ENCODE results near the gene ZNF454.

The ZNF454 gene

DNA sequence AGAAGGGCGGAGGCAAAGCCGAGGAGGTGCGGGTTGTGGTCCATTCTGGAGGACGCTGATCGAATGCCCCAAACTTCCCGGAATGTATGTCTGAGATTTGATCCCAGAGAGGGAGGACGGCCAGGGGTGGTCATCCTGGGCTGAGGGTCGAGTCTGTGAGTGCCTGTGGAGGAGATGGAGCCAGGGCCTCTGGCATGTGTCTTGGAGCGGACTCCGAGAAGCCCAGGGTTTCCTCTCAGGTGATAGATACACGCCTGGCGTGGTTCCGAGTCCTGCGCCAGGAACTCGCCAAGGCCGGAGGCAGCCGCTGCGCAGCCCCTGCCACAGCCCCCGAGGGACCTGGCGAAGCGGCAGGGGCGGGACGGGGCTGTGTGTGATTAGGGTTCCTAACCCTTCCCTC lies 363 bp downstream of the ZNF454 start:
- CTCF ChIA-PET: no interaction called here

GRCh38 chr5:178965465-178966055 lies 24.6 kb downstream of the ZNF454 start:
- TF ChIP-seq NFRKB (IDR thresholded peaks at IDR 0.05) (no peak), FOXK2 (IDR thresholded peaks at IDR 0.05) (no peak), BHLHE40 (IDR thresholded peaks at IDR 0.05; ENCODE audit: borderline replicate concordance) (no peak), TARDBP (IDR thresholded peaks at IDR 0.05) (no peak), HDGF (IDR thresholded peaks at IDR 0.05; ENCODE audit: borderline replicate concordance) (no peak), SP1 (IDR thresholded peaks at IDR 0.05) (no peak), L3MBTL2 (conservative IDR thresholded peaks at IDR 0.05) (no peak), SUZ12 (IDR thresholded peaks at IDR 0.05) (no peak), ZNF384 (IDR thresholded peaks at IDR 0.05) (no peak), FOXA1 (IDR thresholded peaks at IDR 0.05) (no peak), FOXM1 (IDR thresholded peaks at IDR 0.05; ENCODE audit: borderline replicate concordance) (no peak), CTBP1 (IDR thresholded peaks at IDR 0.05; ENCODE audit: borderline replicate concordance) (no peak), ELF4 (IDR thresholded peaks at IDR 0.05) (no peak), ARNT (IDR thresholded peaks at IDR 0.05) (no peak), LEF1 (IDR thresholded peaks at IDR 0.05; ENCODE audit: borderline replicate concordance) (no peak)
- TF ChIP-seq, protein P1, sequence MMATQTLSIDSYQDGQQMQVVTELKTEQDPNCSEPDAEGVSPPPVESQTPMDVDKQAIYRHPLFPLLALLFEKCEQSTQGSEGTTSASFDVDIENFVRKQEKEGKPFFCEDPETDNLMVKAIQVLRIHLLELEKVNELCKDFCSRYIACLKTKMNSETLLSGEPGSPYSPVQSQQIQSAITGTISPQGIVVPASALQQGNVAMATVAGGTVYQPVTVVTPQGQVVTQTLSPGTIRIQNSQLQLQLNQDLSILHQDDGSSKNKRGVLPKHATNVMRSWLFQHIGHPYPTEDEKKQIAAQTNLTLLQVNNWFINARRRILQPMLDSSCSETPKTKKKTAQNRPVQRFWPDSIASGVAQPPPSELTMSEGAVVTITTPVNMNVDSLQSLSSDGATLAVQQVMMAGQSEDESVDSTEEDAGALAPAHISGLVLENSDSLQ (IDR thresholded peaks at IDR 0.05): no peak
- ChIA-PET POLR2A (no interaction called here), CTCF (no interaction called here)
- no peak for DNase-seq (ENCODE audit: extremely low spot score)

More for the DNA sequence above, 363 bp downstream of the ZNF454 start:
- POLR2A ChIA-PET: no interaction called here
- no peak for DNase-seq (ENCODE audit: extremely low spot score)
- TF ChIP-seq FOXA1 (IDR thresholded peaks at IDR 0.05) (no peak), FOXM1 (IDR thresholded peaks at IDR 0.05; ENCODE audit: borderline replicate concordance) (no peak), NFRKB (IDR thresholded peaks at IDR 0.05) (no peak), TARDBP (IDR thresholded peaks at IDR 0.05) (no peak), ZNF384 (IDR thresholded peaks at IDR 0.05) (no peak), BHLHE40 (IDR thresholded peaks at IDR 0.05; ENCODE audit: borderline replicate concordance) (no peak), ARNT (IDR thresholded peaks at IDR 0.05) (no peak), ELF4 (IDR thresholded peaks at IDR 0.05) (no peak), SP1 (IDR thresholded peaks at IDR 0.05) (no peak)
- TF ChIP-seq, protein P1 (IDR thresholded peaks at IDR 0.05): no peak

DNA sequence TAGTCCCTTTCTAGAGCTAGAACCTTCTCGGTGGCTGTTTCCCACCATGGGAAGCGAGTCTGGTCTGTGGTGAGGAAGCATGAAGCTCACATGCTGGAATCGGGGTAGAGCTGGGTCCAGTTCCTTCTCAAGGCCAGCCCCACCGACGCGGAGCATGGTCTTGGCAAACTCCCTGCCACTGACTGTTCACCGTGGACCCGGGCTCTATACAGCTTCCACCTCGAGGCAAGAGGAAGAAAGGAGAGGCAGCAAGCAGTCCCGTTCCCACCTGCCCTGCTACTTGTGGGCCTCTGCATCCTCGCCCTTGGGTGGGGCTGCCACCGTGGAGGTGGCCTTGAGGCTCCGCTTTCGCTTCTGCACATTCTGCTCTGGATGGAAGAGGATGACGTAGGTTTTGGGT lies 40.4 kb downstream of the ZNF454 start:
- CTCF ChIA-PET: no interaction called here
- TF ChIP-seq ZNF384 (IDR thresholded peaks at IDR 0.05) (no peak), TARDBP (IDR thresholded peaks at IDR 0.05) (no peak), L3MBTL2 (conservative IDR thresholded peaks at IDR 0.05) (no peak), NFRKB (IDR thresholded peaks at IDR 0.05) (no peak), BHLHE40 (IDR thresholded peaks at IDR 0.05; ENCODE audit: borderline replicate concordance) (no peak), ARNT (IDR thresholded peaks at IDR 0.05) (no peak), ELF4 (IDR thresholded peaks at IDR 0.05) (no peak), HDGF (IDR thresholded peaks at IDR 0.05; ENCODE audit: borderline replicate concordance) (no peak), SP1 (IDR thresholded peaks at IDR 0.05) (no peak), FOXM1 (IDR thresholded peaks at IDR 0.05; ENCODE audit: borderline replicate concordance) (no peak), FOXK2 (IDR thresholded peaks at IDR 0.05) (no peak), SUZ12 (IDR thresholded peaks at IDR 0.05) (no peak), FOXA1 (IDR thresholded peaks at IDR 0.05) (no peak), LEF1 (IDR thresholded peaks at IDR 0.05; ENCODE audit: borderline replicate concordance) (no peak), CTBP1 (IDR thresholded peaks at IDR 0.05; ENCODE audit: borderline replicate concordance) (no peak)
- TF ChIP-seq, protein P1 (IDR thresholded peaks at IDR 0.05): no peak
- no peak for DNase-seq (ENCODE audit: extremely low spot score)
- POLR2A ChIA-PET: no interaction called here

DNA sequence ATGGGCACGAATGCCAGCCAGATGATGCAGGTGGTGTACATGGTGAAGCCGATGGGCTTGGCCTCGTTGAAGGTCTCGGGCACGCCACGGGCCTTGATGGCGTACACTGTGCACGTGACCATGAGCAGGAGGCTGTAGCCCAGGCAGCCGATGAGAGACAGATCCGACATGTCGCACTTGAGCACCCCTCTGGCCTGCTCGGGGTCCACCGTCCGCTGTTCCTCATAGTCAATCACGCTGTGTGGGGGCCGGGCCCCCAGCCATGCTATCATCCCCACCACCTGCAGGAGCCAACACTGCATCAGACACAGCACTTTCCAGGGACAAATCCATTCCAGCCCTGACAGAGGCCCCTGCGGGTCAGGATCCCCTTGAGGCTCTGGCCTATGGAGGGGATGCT lies 41.9 kb downstream of the ZNF454 start:
- ChIA-PET POLR2A (no interaction called here), CTCF (no interaction called here)
- TF ChIP-seq CTBP1 (IDR thresholded peaks at IDR 0.05; ENCODE audit: borderline replicate concordance) (no peak), ZNF384 (IDR thresholded peaks at IDR 0.05) (no peak), ELF4 (IDR thresholded peaks at IDR 0.05) (no peak), FOXM1 (IDR thresholded peaks at IDR 0.05; ENCODE audit: borderline replicate concordance) (no peak), LEF1 (IDR thresholded peaks at IDR 0.05; ENCODE audit: borderline replicate concordance) (no peak), HDGF (IDR thresholded peaks at IDR 0.05; ENCODE audit: borderline replicate concordance) (no peak), BHLHE40 (IDR thresholded peaks at IDR 0.05; ENCODE audit: borderline replicate concordance) (no peak), FOXK2 (IDR thresholded peaks at IDR 0.05) (no peak), SUZ12 (IDR thresholded peaks at IDR 0.05) (no peak), FOXA1 (IDR thresholded peaks at IDR 0.05) (no peak), TARDBP (IDR thresholded peaks at IDR 0.05) (no peak), ARNT (IDR thresholded peaks at IDR 0.05) (no peak), L3MBTL2 (conservative IDR thresholded peaks at IDR 0.05) (no peak)
- DNase-seq (ENCODE audit: extremely low spot score): no peak

GRCh38 chr5:178983728-178984127 lies 42.7 kb downstream of the ZNF454 start:
- no peak for DNase-seq (ENCODE audit: extremely low spot score)
- ChIA-PET CTCF (no interaction called here), POLR2A (no interaction called here)
- no peak for TF ChIP-seq ARNT (IDR thresholded peaks at IDR 0.05)
- TF ChIP-seq HDGF (IDR thresholded peaks at IDR 0.05; ENCODE audit: borderline replicate concordance): no peak
- no peak for TF ChIP-seq SP1 (IDR thresholded peaks at IDR 0.05)
- no peak for TF ChIP-seq NFRKB (IDR thresholded peaks at IDR 0.05)
- no peak for TF ChIP-seq ZNF384 (IDR thresholded peaks at IDR 0.05)
- no peak for TF ChIP-seq TARDBP (IDR thresholded peaks at IDR 0.05)
- TF ChIP-seq LEF1 (IDR thresholded peaks at IDR 0.05; ENCODE audit: borderline replicate concordance): no peak
- no peak for TF ChIP-seq L3MBTL2 (conservative IDR thresholded peaks at IDR 0.05)
- TF ChIP-seq FOXA1 (IDR thresholded peaks at IDR 0.05): no peak
- TF ChIP-seq, protein P1 (IDR thresholded peaks at IDR 0.05): no peak
- TF ChIP-seq FOXK2 (IDR thresholded peaks at IDR 0.05): no peak
- TF ChIP-seq FOXM1 (IDR thresholded peaks at IDR 0.05; ENCODE audit: borderline replicate concordance): no peak
- no peak for TF ChIP-seq BHLHE40 (IDR thresholded peaks at IDR 0.05; ENCODE audit: borderline replicate concordance)
- no peak for TF ChIP-seq CTBP1 (IDR thresholded peaks at IDR 0.05; ENCODE audit: borderline replicate concordance)
- no peak for TF ChIP-seq ELF4 (IDR thresholded peaks at IDR 0.05)
- TF ChIP-seq SUZ12 (IDR thresholded peaks at IDR 0.05): no peak
